ENCODE data around the gene MRO.
A peak's percentile ranks its signal among the peaks of the same experiment; 100 is the strongest.
"Not testable (repeated sequence)": the region's sequence is repeated elsewhere in the genome, so short reads cannot be mapped to it uniquely, and the experiment has no call there.

The MRO gene

GRCh38 chr18:50788284-50788683 is 31.5 kb downstream of the MRO start (continued):
- TF ChIP-seq PATZ1 (CRISPR knock-in tag; IDR thresholded peaks at IDR 0.05; ENCODE audit: borderline replicate concordance) = no peak

- ATAC-seq = peak; percentile 24; the same call in 1 of the 3 replicates
- TF ChIP-seq ZFP3 (CRISPR knock-in tag; IDR thresholded peaks at IDR 0.05) = no peak
- TF ChIP-seq PATZ1 (CRISPR knock-in tag; IDR thresholded peaks at IDR 0.05; ENCODE audit: borderline replicate concordance) = no peak
- TF ChIP-seq ZNF70 (CRISPR knock-in tag; IDR thresholded peaks at IDR 0.05) = no peak
- no peak for TF ChIP-seq BACH2 (CRISPR knock-in tag; IDR thresholded peaks at IDR 0.05; ENCODE audit: borderline replicate concordance)
- TF ChIP-seq CSDC2 (CRISPR knock-in tag; IDR thresholded peaks at IDR 0.05) = no peak
- no peak for TF ChIP-seq TCF4 (CRISPR knock-in tag; IDR thresholded peaks at IDR 0.05; ENCODE audit: borderline replicate concordance)
- TF ChIP-seq ZNF565 (CRISPR knock-in tag; conservative IDR thresholded peaks at IDR 0.05; ENCODE audit: low read depth) = no peak
- no peak for TF ChIP-seq TOX (CRISPR knock-in tag; IDR thresholded peaks at IDR 0.05; ENCODE audit: borderline replicate concordance)
- TF ChIP-seq ARNTL (CRISPR knock-in tag; IDR thresholded peaks at IDR 0.05; ENCODE audit: borderline replicate concordance, low read depth) = no peak
- no peak for TF ChIP-seq ISL1 (CRISPR knock-in tag; IDR thresholded peaks at IDR 0.05)
- TF ChIP-seq, protein P1, sequence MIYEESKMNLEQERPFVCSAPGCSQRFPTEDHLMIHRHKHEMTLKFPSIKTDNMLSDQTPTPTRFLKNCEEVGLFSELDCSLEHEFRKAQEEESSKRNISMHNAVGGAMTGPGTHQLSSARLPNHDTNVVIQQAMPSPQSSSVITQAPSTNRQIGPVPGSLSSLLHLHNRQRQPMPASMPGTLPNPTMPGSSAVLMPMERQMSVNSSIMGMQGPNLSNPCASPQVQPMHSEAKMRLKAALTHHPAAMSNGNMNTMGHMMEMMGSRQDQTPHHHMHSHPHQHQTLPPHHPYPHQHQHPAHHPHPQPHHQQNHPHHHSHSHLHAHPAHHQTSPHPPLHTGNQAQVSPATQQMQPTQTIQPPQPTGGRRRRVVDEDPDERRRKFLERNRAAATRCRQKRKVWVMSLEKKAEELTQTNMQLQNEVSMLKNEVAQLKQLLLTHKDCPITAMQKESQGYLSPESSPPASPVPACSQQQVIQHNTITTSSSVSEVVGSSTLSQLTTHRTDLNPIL (CRISPR knock-in tag; IDR thresholded peaks at IDR 0.05; ENCODE audit: low read depth) = no peak
- no peak for TF ChIP-seq ZC3H10 (CRISPR knock-in tag; IDR thresholded peaks at IDR 0.05)
- TF ChIP-seq, protein P2, sequence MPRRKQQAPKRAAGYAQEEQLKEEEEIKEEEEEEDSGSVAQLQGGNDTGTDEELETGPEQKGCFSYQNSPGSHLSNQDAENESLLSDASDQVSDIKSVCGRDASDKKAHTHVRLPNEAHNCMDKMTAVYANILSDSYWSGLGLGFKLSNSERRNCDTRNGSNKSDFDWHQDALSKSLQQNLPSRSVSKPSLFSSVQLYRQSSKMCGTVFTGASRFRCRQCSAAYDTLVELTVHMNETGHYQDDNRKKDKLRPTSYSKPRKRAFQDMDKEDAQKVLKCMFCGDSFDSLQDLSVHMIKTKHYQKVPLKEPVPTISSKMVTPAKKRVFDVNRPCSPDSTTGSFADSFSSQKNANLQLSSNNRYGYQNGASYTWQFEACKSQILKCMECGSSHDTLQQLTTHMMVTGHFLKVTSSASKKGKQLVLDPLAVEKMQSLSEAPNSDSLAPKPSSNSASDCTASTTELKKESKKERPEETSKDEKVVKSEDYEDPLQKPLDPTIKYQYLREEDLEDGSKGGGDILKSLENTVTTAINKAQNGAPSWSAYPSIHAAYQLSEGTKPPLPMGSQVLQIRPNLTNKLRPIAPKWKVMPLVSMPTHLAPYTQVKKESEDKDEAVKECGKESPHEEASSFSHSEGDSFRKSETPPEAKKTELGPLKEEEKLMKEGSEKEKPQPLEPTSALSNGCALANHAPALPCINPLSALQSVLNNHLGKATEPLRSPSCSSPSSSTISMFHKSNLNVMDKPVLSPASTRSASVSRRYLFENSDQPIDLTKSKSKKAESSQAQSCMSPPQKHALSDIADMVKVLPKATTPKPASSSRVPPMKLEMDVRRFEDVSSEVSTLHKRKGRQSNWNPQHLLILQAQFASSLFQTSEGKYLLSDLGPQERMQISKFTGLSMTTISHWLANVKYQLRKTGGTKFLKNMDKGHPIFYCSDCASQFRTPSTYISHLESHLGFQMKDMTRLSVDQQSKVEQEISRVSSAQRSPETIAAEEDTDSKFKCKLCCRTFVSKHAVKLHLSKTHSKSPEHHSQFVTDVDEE (CRISPR knock-in tag; IDR thresholded peaks at IDR 0.05) = no peak
- TF ChIP-seq GLIS3 (CRISPR knock-in tag; IDR thresholded peaks at IDR 0.05) = no peak
- TF ChIP-seq ZNF8 (CRISPR knock-in tag; IDR thresholded peaks at IDR 0.05) = no peak
- no peak for TF ChIP-seq OSR1 (CRISPR knock-in tag; IDR thresholded peaks at IDR 0.05)
- TF ChIP-seq POU6F1 (CRISPR knock-in tag; IDR thresholded peaks at IDR 0.05; ENCODE audit: borderline replicate concordance, low read depth) = no peak
These were observed 33.0 kb downstream of the MRO start for GRCh38 chr18:50786864-50787263.

DNA sequence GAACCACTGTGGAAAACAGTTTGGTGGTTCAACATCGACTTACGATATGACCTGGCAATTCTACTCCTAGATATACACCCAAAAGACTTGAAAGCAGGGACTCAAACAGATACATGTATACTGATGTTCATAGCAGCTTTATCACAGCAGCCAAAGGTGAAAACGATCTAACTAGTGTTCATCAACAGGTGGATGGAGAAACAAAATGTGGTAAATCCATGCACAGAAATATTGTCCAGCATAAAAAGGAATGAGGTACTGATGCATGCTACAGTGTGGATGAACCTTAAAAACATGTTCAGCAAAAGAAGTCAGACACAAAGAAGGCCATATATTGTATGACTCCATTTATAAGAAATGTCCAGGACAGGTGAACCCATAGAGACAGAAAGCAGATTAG is 36.3 kb downstream of the MRO start:
- no peak for TF ChIP-seq CSDC2 (CRISPR knock-in tag; IDR thresholded peaks at IDR 0.05)
- no peak for TF ChIP-seq ZFP3 (CRISPR knock-in tag; IDR thresholded peaks at IDR 0.05)
- TF ChIP-seq ZNF70 (CRISPR knock-in tag; IDR thresholded peaks at IDR 0.05) = no peak
- no peak for TF ChIP-seq TOX (CRISPR knock-in tag; IDR thresholded peaks at IDR 0.05; ENCODE audit: borderline replicate concordance)
- no peak for TF ChIP-seq RARB (CRISPR knock-in tag; IDR thresholded peaks at IDR 0.05)
- no peak for TF ChIP-seq ARNTL (CRISPR knock-in tag; IDR thresholded peaks at IDR 0.05; ENCODE audit: borderline replicate concordance, low read depth)
- no peak for ATAC-seq

DNA sequence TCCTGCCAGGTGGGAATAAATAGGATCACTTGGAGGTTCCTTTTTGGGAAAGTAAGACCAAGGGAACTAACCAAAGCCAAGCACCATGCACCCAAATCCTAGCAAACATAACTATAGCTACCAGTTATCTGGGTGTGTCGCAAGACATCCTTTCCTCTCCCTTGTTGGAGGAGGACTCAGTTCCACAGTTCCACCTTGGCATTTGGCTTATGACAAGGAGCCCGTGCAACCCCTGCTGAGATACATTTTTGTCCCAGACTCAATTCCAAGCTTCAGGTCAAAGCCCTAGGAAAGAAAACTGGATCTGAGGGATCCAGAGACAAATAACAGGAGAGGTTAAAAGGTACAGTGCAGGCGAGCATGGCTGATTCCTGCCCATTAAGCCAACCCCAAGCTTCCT is 40.8 kb downstream of the MRO start:
- not testable (repeated sequence) for ATAC-seq
